Immature natural killer cell (primary cell): ENCODE data around the gene DLD. TPM values are rescaled to one million over a fixed set of nuclear protein-coding genes. Genes with fewer than 3 reads are reported as not detected.
"Not testable (repeated sequence)": the region's sequence is repeated elsewhere in the genome, so short reads cannot be mapped to it uniquely, and the experiment has no call there.

Experiments used
- DNase-seq, 3 donors: peaks; one replicate each; pipeline ENCODE4 v3.0.0; 2022; ENCODE audit warnings: mixed read lengths in 1 of 3
- H3K27ac Mint-ChIP-seq, 6 donors: one replicate each; pipeline ENCODE4 v1.8.0; 2020; ENCODE audit warnings: mixed read lengths in 6 of 6, mild to moderate bottlenecking in 5 of 6, inconsistent platforms in 4 of 6, moderate library complexity in 3 of 6
- H3K27me3 Mint-ChIP-seq, 3 donors: one replicate each; pipeline ENCODE4 v1.8.0; 2020 to 2021; ENCODE audit warnings: low read depth in 3 of 3, mild to moderate bottlenecking in 3 of 3, mixed read lengths in 3 of 3, moderate library complexity in 3 of 3, inconsistent platforms in 1 of 3
- H3K36me3 Mint-ChIP-seq, 3 donors: one replicate each; pipeline ENCODE4 v1.8.0; 2020; ENCODE audit warnings: mixed read lengths in 3 of 3, inconsistent platforms in 2 of 3, mild to moderate bottlenecking in 2 of 3
- H3K4me1 Mint-ChIP-seq, 2 donors: one replicate each; pipeline ENCODE4 v1.8.0; 2020; ENCODE audit warnings: inconsistent platforms in 2 of 2, mild to moderate bottlenecking in 2 of 2, mixed read lengths in 2 of 2, moderate library complexity in 1 of 2
- H3K4me3 Mint-ChIP-seq, 5 donors: one replicate each; pipeline ENCODE4 v1.8.0; 2020; ENCODE audit warnings: mild to moderate bottlenecking in 5 of 5, mixed read lengths in 5 of 5, inconsistent platforms in 3 of 5, moderate library complexity in 3 of 5
- H3K9me3 Mint-ChIP-seq, 6 donors: one replicate each; pipeline ENCODE4 v1.8.0; 2020; ENCODE audit warnings: mild to moderate bottlenecking in 6 of 6, mixed read lengths in 6 of 6, inconsistent platforms in 4 of 6, moderate library complexity in 3 of 6
- polyA plus RNA-seq, 3 donors: library from polyadenylated mRNA; unstranded; fragments of 300-500 nt; fragmentation: Illumina TruSeq; gene quantifications; one replicate each; pipeline ENCODE4 v1.2.3, GENCODE V29; 2021

Gene DLD, protein sequence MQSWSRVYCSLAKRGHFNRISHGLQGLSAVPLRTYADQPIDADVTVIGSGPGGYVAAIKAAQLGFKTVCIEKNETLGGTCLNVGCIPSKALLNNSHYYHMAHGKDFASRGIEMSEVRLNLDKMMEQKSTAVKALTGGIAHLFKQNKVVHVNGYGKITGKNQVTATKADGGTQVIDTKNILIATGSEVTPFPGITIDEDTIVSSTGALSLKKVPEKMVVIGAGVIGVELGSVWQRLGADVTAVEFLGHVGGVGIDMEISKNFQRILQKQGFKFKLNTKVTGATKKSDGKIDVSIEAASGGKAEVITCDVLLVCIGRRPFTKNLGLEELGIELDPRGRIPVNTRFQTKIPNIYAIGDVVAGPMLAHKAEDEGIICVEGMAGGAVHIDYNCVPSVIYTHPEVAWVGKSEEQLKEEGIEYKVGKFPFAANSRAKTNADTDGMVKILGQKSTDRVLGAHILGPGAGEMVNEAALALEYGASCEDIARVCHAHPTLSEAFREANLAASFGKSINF
- polyA plus RNA-seq: 100 to 1,000 TPM in 1 of 3 donors, 10 to 100 TPM in 2; 52.2 to 102 (median 61.8) TPM

- H3K9me3 Mint-ChIP-seq: no peaks in the 10 kb centered on the region
- H3K4me3 Mint-ChIP-seq: peak within 1 kb of the TSS; percentile 95 to 100 (median 98)
- peaks cover 0 to 3% (median 0%) of the 10 kb centered on the region in 3 donors for H3K36me3 Mint-ChIP-seq
- peaks cover 51 to 62% of the 10 kb centered on the region in 2 donors for H3K4me1 Mint-ChIP-seq
- peak; percentile 92 to 94 (median 93) for DNase-seq
- H3K27me3 Mint-ChIP-seq: peaks cover 6 to 10% (median 8%) of the 10 kb centered on the region in 3 donors
- peak within 1 kb of the TSS; percentile 97 to 100 (median 100) for H3K27ac Mint-ChIP-seq
Measured at GRCh38 chr7:107890962-107891635, at the start of gene DLD. Gene DLD, plus strand, starts transcription at chr7:107891183. Its CDS starts 68 bp downstream, at chr7:107891251.

- Mint-ChIP-seq H3K36me3 (peaks cover 0 to 3% (median 0%) of the 10 kb centered on the region in 3 donors), H3K9me3 (peaks cover 0 to 2% (median 0%) of the 10 kb centered on the region in 6 donors), H3K4me1 (no peaks in the 10 kb centered on the region), H3K27ac (no peak overlapping the region), H3K4me3 (no peak overlapping the region), H3K27me3 (peaks cover 0 to 6% (median 5%) of the 10 kb centered on the region in 3 donors)
- no peak for DNase-seq
Measured at GRCh38 chr7:107842213-107842612, 48.8 kb upstream of the DLD start.

- no peaks in the 10 kb centered on the region for H3K4me1 Mint-ChIP-seq
- H3K9me3 Mint-ChIP-seq: peaks cover 0 to 2% (median 0%) of the 10 kb centered on the region in 6 donors
- H3K27me3 Mint-ChIP-seq: peaks cover 0 to 6% (median 0%) of the 10 kb centered on the region in 3 donors
- peaks cover 0 to 3% (median 0%) of the 10 kb centered on the region in 3 donors for H3K36me3 Mint-ChIP-seq
- no peak for DNase-seq
- no peak overlapping the region for H3K4me3 Mint-ChIP-seq
- H3K27ac Mint-ChIP-seq: no peak overlapping the region
Measured at GRCh38 chr7:107843184-107843583, 47.8 kb upstream of the DLD start.

DNA sequence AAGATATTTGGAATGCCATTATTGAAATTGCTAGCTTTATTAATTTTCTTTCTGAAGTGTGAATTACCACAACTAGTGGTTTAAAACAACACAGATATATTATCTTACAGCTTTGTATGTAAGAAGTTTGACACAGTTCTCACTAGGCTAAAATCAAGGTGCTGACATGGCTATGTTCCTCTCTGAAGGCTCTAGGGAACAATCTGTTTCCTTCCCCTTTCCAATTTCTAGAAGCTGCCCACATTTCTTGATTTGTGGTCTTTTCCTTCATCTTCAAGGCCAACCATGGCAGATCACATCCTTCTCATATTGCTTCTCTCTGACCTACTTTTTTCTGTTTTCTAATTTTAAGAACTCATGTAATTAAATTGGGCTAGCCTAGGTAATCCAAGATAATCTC is 44.7 kb upstream of the DLD start:
- Mint-ChIP-seq H3K27ac (no peak overlapping the region), H3K27me3 (peaks cover 0 to 2% (median 0%) of the 10 kb centered on the region in 3 donors), H3K4me3 (no peak overlapping the region), H3K36me3 (no peaks in the 10 kb centered on the region), H3K4me1 (no peaks in the 10 kb centered on the region), H3K9me3 (peaks cover 0 to 2% (median 0%) of the 10 kb centered on the region in 6 donors)
- no peak for DNase-seq

- H3K27ac Mint-ChIP-seq: no peak overlapping the region
Measured at GRCh38 chr7:107847168-107847835, 43.7 kb upstream of the DLD start.

GRCh38 chr7:107847836-107848175 is 43.2 kb upstream of the DLD start:
- not testable (repeated sequence) for H3K4me1 Mint-ChIP-seq, H3K27me3 Mint-ChIP-seq, H3K9me3 Mint-ChIP-seq, H3K4me3 Mint-ChIP-seq, H3K36me3 Mint-ChIP-seq, H3K27ac Mint-ChIP-seq, DNase-seq

More at GRCh38 chr7:107847168-107847835, 43.7 kb upstream of the DLD start:
- Mint-ChIP-seq H3K27me3 (peaks cover 0 to 2% (median 0%) of the 10 kb centered on the region in 3 donors), H3K36me3 (no peaks in the 10 kb centered on the region), H3K9me3 (peaks cover 0 to 2% (median 0%) of the 10 kb centered on the region in 6 donors), H3K4me1 (no peaks in the 10 kb centered on the region), H3K4me3 (no peak overlapping the region)
- no peak for DNase-seq

- H3K4me3 Mint-ChIP-seq, H3K27me3 Mint-ChIP-seq, DNase-seq, H3K4me1 Mint-ChIP-seq, H3K27ac Mint-ChIP-seq, H3K36me3 Mint-ChIP-seq, H3K9me3 Mint-ChIP-seq: not testable (repeated sequence)
Measured at GRCh38 chr7:107848211-107848610, 42.8 kb upstream of the DLD start.

- peaks cover 0 to 2% (median 0%) of the 10 kb centered on the region in 6 donors for H3K9me3 Mint-ChIP-seq
- peaks cover 0 to 2% (median 0%) of the 10 kb centered on the region in 3 donors for H3K27me3 Mint-ChIP-seq
- H3K4me3 Mint-ChIP-seq: no peak overlapping the region
- H3K36me3 Mint-ChIP-seq: no peaks in the 10 kb centered on the region
- H3K27ac Mint-ChIP-seq: no peak overlapping the region
- peaks cover 0 to 2% of the 10 kb centered on the region in 2 donors for H3K4me1 Mint-ChIP-seq
- DNase-seq: no peak
Measured at GRCh38 chr7:107850216-107850615, 40.8 kb upstream of the DLD start.

- Mint-ChIP-seq H3K9me3 (peaks cover 0 to 2% (median 0%) of the 10 kb centered on the region in 6 donors), H3K27ac (no peak overlapping the region), H3K4me3 (no peak overlapping the region), H3K27me3 (peaks cover 0 to 2% (median 0%) of the 10 kb centered on the region in 3 donors), H3K4me1 (peaks cover 0 to 5% of the 10 kb centered on the region in 2 donors), H3K36me3 (no peaks in the 10 kb centered on the region)
- DNase-seq: no peak
Measured at GRCh38 chr7:107850643-107851042, 40.3 kb upstream of the DLD start.

- peak overlapping the region in 2 of 6 donors; percentile 59 to 60 for H3K27ac Mint-ChIP-seq
- H3K4me1 Mint-ChIP-seq: peaks cover 30 to 38% of the 10 kb centered on the region in 2 donors
- H3K9me3 Mint-ChIP-seq: no peaks in the 10 kb centered on the region
- peaks cover 0 to 2% (median 0%) of the 10 kb centered on the region in 3 donors for H3K27me3 Mint-ChIP-seq
- H3K36me3 Mint-ChIP-seq: peaks cover 0 to 7% (median 3%) of the 10 kb centered on the region in 3 donors
- DNase-seq: no peak
- H3K4me3 Mint-ChIP-seq: no peak overlapping the region
Measured at GRCh38 chr7:107854454-107854853, 36.5 kb upstream of the DLD start.

DNA sequence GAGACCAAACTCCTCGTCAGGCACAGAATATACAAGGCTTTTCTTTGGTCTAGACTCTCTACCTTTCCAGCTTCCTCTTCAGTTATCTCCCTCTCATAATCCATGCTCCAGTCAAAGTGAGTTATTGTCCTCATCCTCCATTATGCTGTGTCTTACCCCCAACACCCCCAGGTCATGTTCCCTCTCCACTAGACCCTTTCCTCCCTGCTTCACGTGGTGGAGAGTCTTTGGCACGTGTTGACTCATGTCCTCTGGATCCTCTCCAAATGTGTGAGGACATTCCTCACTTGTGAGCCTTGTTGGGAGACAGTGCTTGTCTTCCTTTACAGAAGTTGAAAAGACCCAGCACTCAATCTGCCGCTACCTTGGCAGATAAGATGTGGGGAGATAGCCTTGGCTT is 36.0 kb upstream of the DLD start:
- peak overlapping the region in 5 of 6 donors; percentile 24 to 60 (median 46) for H3K27ac Mint-ChIP-seq
- peaks cover 0 to 7% (median 3%) of the 10 kb centered on the region in 3 donors for H3K36me3 Mint-ChIP-seq
- H3K4me3 Mint-ChIP-seq: no peak overlapping the region
- DNase-seq: no peak
- H3K4me1 Mint-ChIP-seq: peaks cover 30 to 39% of the 10 kb centered on the region in 2 donors
- peaks cover 0 to 2% (median 0%) of the 10 kb centered on the region in 3 donors for H3K27me3 Mint-ChIP-seq
- H3K9me3 Mint-ChIP-seq: no peaks in the 10 kb centered on the region

DNA sequence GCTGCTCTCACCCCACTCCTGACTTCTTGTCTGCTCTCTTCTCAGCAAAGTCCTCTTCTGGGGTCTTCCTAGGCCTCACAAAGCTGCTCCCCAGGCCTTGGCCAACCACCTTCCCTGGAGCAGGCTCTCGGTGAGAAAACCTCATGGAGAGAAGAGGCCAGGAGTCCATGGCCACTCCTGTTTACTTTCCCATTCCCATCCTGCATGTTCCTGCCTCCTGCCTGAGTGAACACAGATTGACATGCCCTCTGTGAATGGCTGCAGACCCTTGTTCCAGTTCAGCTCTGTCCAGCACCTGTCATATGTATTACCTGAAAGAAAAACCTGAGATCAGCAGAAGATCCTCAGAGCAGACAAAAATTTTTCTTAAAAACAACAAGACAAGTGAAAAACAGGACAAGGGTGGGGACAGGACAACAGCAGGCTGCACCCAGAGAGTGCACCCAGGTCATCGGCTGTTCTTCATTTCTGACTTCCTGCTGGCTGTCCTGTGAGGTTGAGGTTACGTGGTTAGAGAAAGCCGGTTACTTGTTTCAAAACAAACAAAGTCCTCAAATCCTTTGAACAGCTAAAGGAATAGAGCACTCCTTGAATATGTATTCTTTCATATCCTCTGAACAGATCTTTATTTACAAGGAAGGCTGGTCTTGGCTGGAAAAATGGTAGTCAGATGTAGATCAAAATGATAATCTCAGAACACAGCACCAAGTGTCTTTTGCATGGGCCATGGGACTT is 34.0 kb upstream of the DLD start:
- DNase-seq: peak; percentile 31 to 54 (median 42)
- peak overlapping the region; percentile 56 to 78 (median 74) for H3K4me3 Mint-ChIP-seq
- H3K36me3 Mint-ChIP-seq: peaks cover 0 to 7% (median 3%) of the 10 kb centered on the region in 3 donors
- peak overlapping the region; percentile 80 to 97 (median 93) for H3K27ac Mint-ChIP-seq
- H3K9me3 Mint-ChIP-seq: no peaks in the 10 kb centered on the region
- H3K4me1 Mint-ChIP-seq: peaks cover 30 to 39% of the 10 kb centered on the region in 2 donors
- peaks cover 0 to 2% (median 0%) of the 10 kb centered on the region in 3 donors for H3K27me3 Mint-ChIP-seq

DNA sequence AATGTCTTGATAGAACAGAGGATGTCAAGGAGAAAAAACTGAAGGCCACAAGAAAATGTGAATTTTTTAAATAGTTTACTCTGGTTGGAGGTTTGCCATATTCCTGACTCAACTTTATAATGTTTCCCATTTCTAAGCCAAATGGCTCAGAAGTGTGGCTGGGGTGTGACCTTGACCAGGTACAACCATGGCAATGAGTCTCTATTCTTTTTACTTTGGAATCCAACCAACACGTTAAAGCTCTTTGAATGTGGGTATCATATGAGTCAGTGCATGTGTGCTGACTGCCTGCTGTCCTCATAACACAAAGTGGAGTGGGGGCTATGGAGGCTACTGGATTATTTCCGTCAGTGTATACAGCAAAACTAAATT is 33.5 kb upstream of the DLD start:
- H3K27me3 Mint-ChIP-seq: peaks cover 0 to 2% (median 0%) of the 10 kb centered on the region in 3 donors
- H3K4me3 Mint-ChIP-seq: peak overlapping the region; percentile 56 to 78 (median 74)
- H3K27ac Mint-ChIP-seq: peak overlapping the region; percentile 80 to 97 (median 93)
- peaks cover 30 to 39% of the 10 kb centered on the region in 2 donors for H3K4me1 Mint-ChIP-seq
- H3K9me3 Mint-ChIP-seq: no peaks in the 10 kb centered on the region
- peaks cover 0 to 7% (median 3%) of the 10 kb centered on the region in 3 donors for H3K36me3 Mint-ChIP-seq
- DNase-seq: no peak
